GM12892 (cell line): ENCODE data around the gene CPA5.

ENCODE experiments used
- DNase-seq: peaks from one replicate; pipeline ENCODE4 v3.0.0; 2011; ENCODE audit not compliant: insufficient read length
- FAIRE-seq: peaks from 2 replicates; lab custom pipeline; 2011; peaks lifted over from hg19 to GRCh38; lab: Jason Lieb, UNC
- POLR2A ChIP-seq: IDR thresholded peaks from 2 replicates; pipeline ENCODE4 v1.6.1; 2011; ENCODE audit warnings: low read depth, low read length, control low read depth
- POLR2AphosphoS5 ChIP-seq: IDR thresholded peaks from 2 replicates; pipeline ENCODE4 v1.6.1; 2011; ENCODE audit warnings: low read depth, low read length, control low read depth
- TAF1 ChIP-seq: IDR thresholded peaks from 2 replicates; pipeline ENCODE4 v1.6.1; 2011; ENCODE audit warnings: low read depth, mild to moderate bottlenecking, control low read depth, low read length, borderline replicate concordance

The CPA5 gene

DNA sequence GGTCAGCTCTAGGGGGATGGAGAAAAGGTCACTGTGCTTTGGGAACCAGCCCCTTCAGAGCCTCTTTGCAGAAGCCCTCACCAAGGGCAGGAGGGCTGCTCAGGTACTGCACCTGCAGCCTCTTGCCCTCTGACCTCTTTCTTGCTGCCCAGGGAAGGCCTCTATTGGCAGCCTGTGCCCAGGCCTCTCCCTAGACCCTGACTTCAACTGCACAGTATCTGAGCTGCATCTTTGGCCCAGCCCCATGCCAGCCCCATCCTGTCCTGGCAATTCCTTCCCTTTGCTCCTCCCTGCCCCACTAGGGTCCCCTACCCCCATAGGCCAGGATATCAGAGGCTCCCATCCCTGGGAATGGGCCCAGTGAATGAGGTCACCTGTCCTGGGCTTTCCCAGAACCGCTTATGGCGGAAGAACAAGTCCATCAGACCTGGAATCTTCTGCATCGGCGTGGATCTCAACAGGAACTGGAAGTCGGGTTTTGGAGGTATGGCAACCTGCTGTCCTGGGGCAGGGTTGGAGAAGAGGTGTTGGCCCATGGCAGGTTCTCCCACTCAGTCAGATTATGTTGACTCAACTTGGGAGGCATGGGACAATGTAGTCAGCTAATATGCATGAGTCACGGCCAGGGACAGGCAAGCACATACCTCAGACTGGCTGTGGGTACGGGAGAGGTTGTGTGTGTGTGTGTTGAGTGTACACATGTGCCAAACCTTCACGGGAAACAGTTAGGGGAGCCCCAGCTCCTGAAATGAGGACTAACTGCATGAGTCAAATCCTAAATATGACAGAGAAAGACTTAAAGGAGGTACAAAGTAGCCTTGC lies 18.6 kb downstream of the CPA5 start:
- FAIRE-seq, result peak; percentile 82
- no peak for DNase-seq
- TF ChIP-seq TAF1 (no peak), POLR2A (0 out of 2 replicates have a peak, but pooled peaks have one; percentile 22)

- no peak for DNase-seq
- no peak for TF ChIP-seq TAF1
- no peak for TF ChIP-seq POLR2A
- no peak for FAIRE-seq
Observed at GRCh38 chr7:130364451-130364850, 19.8 kb downstream of the CPA5 start.

DNA sequence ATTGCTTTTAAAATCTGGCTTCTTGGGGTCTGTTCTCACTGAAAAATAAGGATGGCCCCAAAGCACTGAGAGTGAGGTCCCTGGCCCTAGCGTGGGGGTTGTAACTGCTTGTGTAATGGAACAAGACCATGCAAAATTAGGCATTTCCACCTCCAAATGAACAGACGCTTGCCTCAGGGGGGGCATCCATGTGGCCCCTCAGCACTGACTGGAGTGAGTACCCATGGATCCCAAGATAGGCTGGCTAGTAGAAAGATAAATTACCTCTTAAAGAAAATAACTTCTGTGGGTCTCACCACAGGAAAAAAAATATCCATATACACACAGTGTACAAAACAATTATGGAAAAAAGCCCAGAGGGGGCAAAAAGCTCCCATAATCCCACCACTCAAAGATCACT lies 20.5 kb downstream of the CPA5 start:
- TF ChIP-seq POLR2AphosphoS5 (no peak), POLR2A (no peak), TAF1 (no peak)
- FAIRE-seq, result no peak

GRCh38 chr7:130365511-130366441 lies 21.2 kb downstream of the CPA5 start:
- peak; percentile 93 for FAIRE-seq
- peak; percentile 65 for DNase-seq
- TF ChIP-seq TAF1, result no peak
- TF ChIP-seq POLR2AphosphoS5, result peak; percentile 77; the same call in 1 of the 2 replicates
- TF ChIP-seq POLR2A, result peak; percentile 74

More for the DNA sequence above, 20.5 kb downstream of the CPA5 start:
- no peak for DNase-seq

DNA sequence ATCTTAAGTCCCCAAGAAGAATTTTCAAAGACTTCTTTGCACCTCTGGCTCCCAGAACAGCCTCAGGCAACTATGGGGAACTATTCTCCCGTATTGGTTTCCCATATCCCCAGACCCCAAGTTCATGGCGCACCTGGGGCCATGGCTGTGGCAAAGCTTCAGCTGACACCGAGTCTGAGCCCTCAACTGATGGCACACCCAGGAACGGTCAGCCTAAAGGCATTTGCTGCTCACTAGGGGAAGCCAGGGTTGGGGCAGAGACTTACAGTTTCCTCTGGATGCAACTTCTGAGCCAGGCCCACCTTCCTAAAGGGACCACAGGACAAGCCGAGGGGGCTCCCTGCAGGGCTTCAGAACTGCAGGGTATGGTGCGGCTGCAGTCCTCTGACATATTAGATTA lies 21.9 kb downstream of the CPA5 start:
- TF ChIP-seq POLR2A, result no peak; the same call in 1 of the 2 replicates
- no peak for TF ChIP-seq TAF1
- FAIRE-seq, result no peak
- DNase-seq, result no peak

GRCh38 chr7:130367088-130367755 lies 22.6 kb downstream of the CPA5 start:
- no peak for TF ChIP-seq TAF1
- no peak for TF ChIP-seq POLR2AphosphoS5
- TF ChIP-seq POLR2A, result no peak

DNA sequence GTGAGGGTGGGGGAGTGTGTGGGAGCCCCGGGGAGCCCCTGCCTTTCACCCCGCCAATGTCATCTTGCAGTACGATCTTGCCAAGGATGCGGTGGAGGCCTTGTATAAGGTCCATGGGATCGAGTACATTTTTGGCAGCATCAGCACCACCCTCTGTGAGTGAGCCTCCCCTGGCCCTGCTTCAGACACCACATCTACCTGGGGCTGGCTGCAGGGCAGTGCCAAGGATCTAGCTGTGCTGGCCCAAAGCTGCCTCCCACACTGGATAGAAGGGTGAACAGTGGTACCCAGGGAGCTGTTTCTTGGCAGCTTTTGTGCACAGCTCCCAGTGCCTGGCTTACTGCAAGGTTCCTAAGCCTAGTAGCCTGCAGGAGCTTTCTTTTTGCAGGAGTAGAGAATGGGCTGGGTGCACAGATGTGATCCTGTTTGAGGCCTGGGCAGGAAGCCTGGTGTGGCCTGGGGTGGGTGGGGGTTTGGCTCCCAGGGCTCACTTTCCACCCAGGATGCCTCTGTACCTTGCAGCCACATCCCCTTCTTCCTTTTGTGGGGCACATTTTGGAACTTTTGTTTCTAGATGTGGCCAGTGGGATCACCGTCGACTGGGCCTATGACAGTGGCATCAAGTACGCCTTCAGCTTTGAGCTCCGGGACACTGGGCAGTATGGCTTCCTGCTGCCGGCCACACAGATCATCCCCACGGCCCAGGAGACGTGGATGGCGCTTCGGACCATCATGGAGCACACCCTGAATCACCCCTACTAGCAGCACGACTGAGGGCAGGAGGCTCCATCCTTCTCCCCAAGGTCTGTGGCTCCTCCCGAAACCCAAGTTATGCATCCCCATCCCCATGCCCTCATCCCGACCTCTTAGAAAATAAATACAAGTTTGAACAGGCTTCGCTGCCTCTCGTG lies 23.5 kb downstream of the CPA5 start:
- FAIRE-seq (no peak), DNase-seq (no peak)
- no peak for TF ChIP-seq TAF1

More at GRCh38 chr7:130367088-130367755, 22.6 kb downstream of the CPA5 start:
- DNase-seq (no peak), FAIRE-seq (no peak)

DNA sequence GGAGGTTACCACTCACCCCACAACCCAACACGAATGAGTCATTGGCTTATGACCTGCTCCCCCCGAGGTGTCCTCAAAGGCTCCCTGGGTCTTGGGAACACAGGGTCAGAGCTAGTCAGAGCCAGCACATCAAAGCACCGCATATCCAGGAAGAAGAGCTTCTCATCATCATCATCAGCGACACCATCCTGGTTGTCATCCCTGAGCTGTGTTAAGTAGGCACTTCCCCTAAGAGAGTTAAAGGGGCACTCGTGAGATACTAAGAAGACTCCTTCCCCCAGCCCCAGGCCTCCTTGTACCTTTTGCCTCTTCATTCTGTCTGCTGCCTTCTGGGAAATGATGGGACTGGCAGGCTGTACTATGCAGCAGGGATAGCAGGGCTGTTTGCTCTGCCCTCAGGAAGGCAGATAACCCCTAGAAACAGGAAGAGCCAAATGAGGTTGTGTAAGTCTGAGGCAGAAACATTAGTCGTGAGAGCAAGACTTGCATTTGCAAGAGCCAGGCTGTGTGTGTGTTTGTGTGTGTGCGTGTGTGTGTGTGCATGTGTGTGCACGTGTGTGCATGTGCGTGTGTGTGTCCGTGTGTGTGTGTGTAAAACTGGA lies 24.6 kb downstream of the CPA5 start:
- FAIRE-seq (peak; percentile 17), DNase-seq (no peak)
- TF ChIP-seq POLR2A (no peak), POLR2AphosphoS5 (no peak), TAF1 (no peak)

GRCh38 chr7:130369831-130370550 lies 25.4 kb downstream of the CPA5 start:
- TF ChIP-seq POLR2AphosphoS5 (no peak), POLR2A (no peak), TAF1 (no peak)
- DNase-seq, result no peak
- no peak for FAIRE-seq

GRCh38 chr7:130371046-130371445 lies 26.4 kb downstream of the CPA5 start:
- DNase-seq, result no peak
- FAIRE-seq, result no peak
- TF ChIP-seq TAF1, result no peak
- no peak for TF ChIP-seq POLR2AphosphoS5
- no peak for TF ChIP-seq POLR2A
